ES-I3 (cell line): ENCODE data around the gene TMEFF2.

Experiments used
- H3K36me3 ChIP-seq: 2 replicates; pipeline ENCODE4 v1.6.1; 2013; ENCODE audit warnings: mild to moderate bottlenecking, low read length, control low read depth, moderate library complexity; ENCODE audit not compliant: insufficient read depth
- H3K4me1 ChIP-seq: 2 replicates; pipeline ENCODE4 v1.6.1; 2013; ENCODE audit warnings: mild to moderate bottlenecking, control low read depth, low read length; ENCODE audit not compliant: insufficient read depth
- H3K9ac ChIP-seq: 2 replicates; pipeline ENCODE4 v1.6.1; 2013; ENCODE audit warnings: low read depth, mild to moderate bottlenecking, low read length, moderate library complexity
- H3K9me3 ChIP-seq: 2 replicates; pipeline ENCODE4 v1.6.1; 2013; ENCODE audit warnings: mild to moderate bottlenecking, low read length, moderate library complexity; ENCODE audit not compliant: control insufficient read depth, insufficient read depth

The TMEFF2 gene

GRCh38 chr2:192197357-192197756, 2.6 kb upstream of the TMEFF2 start:
- Histone ChIP-seq H3K9me3 (no peaks in the 10 kb centered on the region), H3K9ac (no peak overlapping the region)

GRCh38 chr2:192196421-192197194, 1.9 kb upstream of the TMEFF2 start:
- Histone ChIP-seq H3K9ac (peak overlapping the region; percentile 61; the same call in 1 of the 2 replicates), H3K9me3 (no peaks in the 10 kb centered on the region)

More at GRCh38 chr2:192197357-192197756, 2.6 kb upstream of the TMEFF2 start:
- H3K4me1 ChIP-seq, result no peaks in the 10 kb centered on the region; the same call in 1 of the 2 replicates
- no peaks in the 10 kb centered on the region for H3K36me3 ChIP-seq

GRCh38 chr2:192195548-192196418, 1.1 kb upstream of the TMEFF2 start:
- no peaks in the 10 kb centered on the region for H3K36me3 ChIP-seq
- H3K9me3 ChIP-seq, result no peaks in the 10 kb centered on the region
- H3K9ac ChIP-seq, result peak overlapping the region; percentile 61; the same call in 1 of the 2 replicates
- H3K4me1 ChIP-seq, result no peaks in the 10 kb centered on the region; the same call in 1 of the 2 replicates

More at GRCh38 chr2:192196421-192197194, 1.9 kb upstream of the TMEFF2 start:
- Histone ChIP-seq H3K4me1 (no peaks in the 10 kb centered on the region; the same call in 1 of the 2 replicates), H3K36me3 (no peaks in the 10 kb centered on the region)

DNA sequence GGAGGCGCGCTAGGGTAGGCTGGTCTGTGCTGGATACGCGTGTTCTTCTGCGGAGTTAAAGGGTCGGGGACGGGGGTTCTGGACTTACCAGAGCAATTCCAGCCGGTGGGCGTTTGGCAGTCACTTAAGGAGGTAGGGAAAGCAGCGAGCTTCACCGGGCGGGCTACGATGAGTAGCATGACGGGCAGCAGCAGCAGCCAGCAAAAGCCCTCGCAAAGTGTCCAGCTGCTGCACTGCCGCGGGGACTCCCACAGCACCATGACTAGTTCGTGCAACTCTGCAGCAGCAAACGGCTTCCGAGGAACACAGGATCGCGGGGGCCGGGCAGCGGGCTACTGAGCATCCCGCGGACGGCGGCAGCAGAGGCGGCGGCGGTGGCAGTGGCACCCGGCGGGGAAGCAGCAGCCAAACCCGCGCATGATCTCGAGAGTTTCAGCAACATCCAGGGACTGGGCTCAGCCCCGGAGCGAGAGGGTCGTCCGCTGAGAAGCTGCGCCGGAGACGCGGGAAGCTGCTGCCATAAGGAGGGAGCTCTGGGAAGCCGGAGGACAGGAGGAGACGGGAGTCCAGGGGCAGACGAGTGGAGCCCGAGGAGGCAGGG, 368 bp downstream of the TMEFF2 start:
- peak overlapping the region; percentile 61; the same call in 1 of the 2 replicates for H3K9ac ChIP-seq
- no peaks in the 10 kb centered on the region; the same call in 1 of the 2 replicates for H3K4me1 ChIP-seq
- H3K9me3 ChIP-seq, result no peaks in the 10 kb centered on the region
- H3K36me3 ChIP-seq, result no peaks in the 10 kb centered on the region

- no peaks in the 10 kb centered on the region for H3K36me3 ChIP-seq
- H3K9me3 ChIP-seq, result no peaks in the 10 kb centered on the region
- no peaks in the 10 kb centered on the region for H3K4me1 ChIP-seq
- H3K9ac ChIP-seq, result no peak overlapping the region
Measured at GRCh38 chr2:192190474-192190873, 4.3 kb downstream of the TMEFF2 start.

DNA sequence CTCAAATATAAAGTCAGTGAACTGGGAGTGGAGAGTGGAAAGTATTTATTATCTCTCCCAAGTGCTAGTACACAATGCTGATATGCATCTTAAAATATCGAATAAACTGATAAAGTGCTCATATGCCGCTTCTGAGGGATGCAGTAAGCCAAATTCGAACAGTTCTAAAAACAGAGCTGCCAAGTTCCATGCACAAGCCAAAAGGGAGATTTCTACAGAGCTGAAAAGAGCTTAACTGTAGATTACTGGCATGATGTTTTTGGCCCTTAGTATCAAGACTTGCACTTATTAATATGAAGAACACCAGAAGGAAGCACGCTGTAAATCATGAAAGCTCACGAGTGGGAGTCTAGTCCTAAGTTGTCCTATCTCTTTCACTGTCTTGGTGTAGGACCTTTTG, 7.9 kb downstream of the TMEFF2 start:
- Histone ChIP-seq H3K9ac (no peak overlapping the region), H3K9me3 (no peaks in the 10 kb centered on the region), H3K4me1 (no peaks in the 10 kb centered on the region), H3K36me3 (no peaks in the 10 kb centered on the region)

GRCh38 chr2:192184349-192184748, 10.4 kb downstream of the TMEFF2 start:
- H3K9ac ChIP-seq, result no peak overlapping the region
- no peaks in the 10 kb centered on the region for H3K9me3 ChIP-seq
- no peaks in the 10 kb centered on the region for H3K4me1 ChIP-seq
- H3K36me3 ChIP-seq, result no peaks in the 10 kb centered on the region

DNA sequence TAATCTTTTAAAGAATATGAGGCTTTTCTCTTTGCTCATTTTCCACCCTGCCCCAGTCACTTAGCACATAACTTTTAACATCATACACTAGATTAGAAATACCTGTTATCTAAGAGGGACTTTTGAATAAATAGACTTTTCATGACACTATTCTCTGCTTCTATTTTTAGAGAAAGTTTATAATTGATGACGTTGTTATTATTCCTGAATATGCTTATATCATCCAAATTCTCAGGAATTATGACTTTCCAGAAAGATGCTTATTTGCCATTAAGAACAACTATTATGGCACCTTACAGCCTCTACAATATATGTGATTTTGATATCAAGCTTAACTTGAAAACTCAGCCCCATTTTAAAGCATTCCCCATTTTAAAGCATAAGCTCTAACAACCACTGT, 11.4 kb downstream of the TMEFF2 start:
- Histone ChIP-seq H3K36me3 (no peaks in the 10 kb centered on the region), H3K9me3 (no peaks in the 10 kb centered on the region), H3K9ac (no peak overlapping the region), H3K4me1 (no peaks in the 10 kb centered on the region)

DNA sequence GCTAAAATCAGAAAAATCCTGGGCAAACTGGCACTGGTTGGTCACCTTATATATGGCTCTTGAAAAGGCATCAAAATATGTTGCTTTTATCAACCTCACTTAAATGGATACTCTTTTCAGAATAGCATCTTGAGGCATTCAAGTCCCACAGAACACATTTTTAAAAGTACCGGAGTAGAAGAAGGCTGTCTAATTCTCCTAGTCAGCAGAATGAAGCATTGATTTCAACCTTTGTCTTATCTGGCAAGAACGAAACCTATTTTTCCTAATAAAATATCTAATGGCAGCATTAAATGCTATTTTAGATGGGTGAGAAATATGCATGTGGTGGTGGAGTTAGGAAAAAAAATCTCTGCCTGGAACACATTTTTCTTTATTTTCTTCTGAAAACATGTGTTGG, 27.8 kb downstream of the TMEFF2 start:
- Histone ChIP-seq H3K4me1 (peaks cover 4% of the 10 kb centered on the region; the same call in 1 of the 2 replicates), H3K9ac (no peak overlapping the region), H3K9me3 (no peaks in the 10 kb centered on the region), H3K36me3 (no peaks in the 10 kb centered on the region)

- no peak overlapping the region for H3K9ac ChIP-seq
- H3K4me1 ChIP-seq, result peaks cover 8% of the 10 kb centered on the region; the same call in 1 of the 2 replicates
- no peaks in the 10 kb centered on the region for H3K36me3 ChIP-seq
- no peaks in the 10 kb centered on the region for H3K9me3 ChIP-seq
Measured at GRCh38 chr2:192165842-192166241, 28.9 kb downstream of the TMEFF2 start.

DNA sequence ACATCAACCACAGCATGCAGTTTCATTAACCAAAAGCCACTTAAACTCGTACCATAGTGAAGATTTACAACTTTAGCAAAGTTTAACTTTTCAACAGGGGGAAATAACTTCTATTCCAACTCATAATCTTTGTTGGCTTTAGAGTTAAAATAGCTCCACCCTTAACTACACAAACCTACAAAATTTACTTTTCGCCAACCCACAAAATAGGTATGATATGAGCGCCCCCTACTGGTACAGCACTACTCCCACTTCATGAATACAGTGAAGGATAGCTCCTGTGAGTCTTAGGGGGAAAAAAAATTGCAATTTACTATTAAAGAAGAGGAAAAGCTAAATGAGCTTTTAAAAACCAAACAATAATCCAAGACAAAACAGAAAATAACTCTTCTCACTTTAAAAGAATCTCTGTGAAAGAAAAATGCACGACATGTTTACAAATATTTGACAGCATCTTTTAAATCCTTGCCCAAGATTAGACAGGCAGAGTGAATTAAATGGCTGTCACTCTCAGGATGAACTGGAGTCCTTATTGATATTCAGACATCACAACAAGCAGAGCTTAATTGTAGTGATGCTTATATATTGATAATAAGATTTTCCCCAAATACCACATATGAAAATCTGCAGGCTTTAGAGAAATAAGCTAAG, 32.2 kb downstream of the TMEFF2 start:
- Histone ChIP-seq H3K4me1 (peaks cover 8% of the 10 kb centered on the region; the same call in 1 of the 2 replicates), H3K9me3 (no peaks in the 10 kb centered on the region), H3K36me3 (no peaks in the 10 kb centered on the region)

GRCh38 chr2:192161656-192162290, 33.0 kb downstream of the TMEFF2 start:
- peaks cover 8% of the 10 kb centered on the region; the same call in 1 of the 2 replicates for H3K4me1 ChIP-seq
- H3K9me3 ChIP-seq, result no peaks in the 10 kb centered on the region
- H3K36me3 ChIP-seq, result no peaks in the 10 kb centered on the region
- H3K9ac ChIP-seq, result no peak overlapping the region

More for the DNA sequence above, 32.2 kb downstream of the TMEFF2 start:
- no peak overlapping the region for H3K9ac ChIP-seq

GRCh38 chr2:192159736-192160135, 35.0 kb downstream of the TMEFF2 start:
- peaks cover 8% of the 10 kb centered on the region; the same call in 1 of the 2 replicates for H3K4me1 ChIP-seq
- H3K9ac ChIP-seq, result no peak overlapping the region
- H3K36me3 ChIP-seq, result no peaks in the 10 kb centered on the region
- H3K9me3 ChIP-seq, result no peaks in the 10 kb centered on the region
